ENCODE results near the gene TSPAN10. TPM values are rescaled to one million over a fixed set of nuclear protein-coding genes. Genes with fewer than 3 reads are reported as not detected.

The TSPAN10 gene
- total and polyA plus RNA-seq, 9 of the 15 experiments (the other 6 are each of a cell fraction or from before 2014, with no cell fraction given), result 0.05 to 0.31 (median 0.13) TPM; not detected in 1

DNA sequence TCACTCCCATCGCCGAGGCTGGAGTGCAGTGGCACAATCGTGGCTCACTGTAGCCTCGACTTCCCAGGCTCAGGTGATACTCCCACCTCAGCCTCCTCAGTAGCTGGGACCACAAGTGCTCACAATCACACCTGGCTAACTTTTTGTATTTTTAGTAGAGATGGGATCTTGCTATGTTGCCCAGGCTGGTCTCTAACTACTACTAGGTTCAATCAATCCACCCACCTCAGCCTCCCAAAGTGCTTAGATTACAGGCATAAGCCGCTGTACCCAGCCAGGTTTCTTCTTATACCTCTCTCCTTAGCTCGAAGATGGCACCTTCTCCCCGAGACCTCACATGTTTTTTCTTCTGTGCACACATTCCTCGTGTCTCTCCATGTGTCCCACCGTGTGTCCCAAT, 3.0 kb downstream of the TSPAN10 start:
- in situ Hi-C loops (cut with MboI) (no loop called here), intact Hi-C loops (cut with micrococcal nuclease) (no loop called here)
- Histone ChIP-seq H3K4me1 (replicated peaks in 1 of 2; ENCODE audit: control insufficient read depth in 2 of 2, insufficient read depth in 2 of 2, low read length in 2 of 2) (peaks cover 27 to 40% of the 10 kb centered on the region in 2 experiments; a peak in 4 of 5 replicates), H3K27ac (ENCODE audit: extremely low read depth, low read depth, low read length) (no peak overlapping the region), H3K27me3 (ENCODE audit: control insufficient read depth in 2 of 2, insufficient read depth in 2 of 2, low read length in 2 of 2) (no peaks in the 10 kb centered on the region), H2AFZ (ENCODE audit: low read depth, low read length) (no peak overlapping the region), H3K9ac (ENCODE audit: insufficient read depth in 1 of 2, low read depth in 2 of 2, low read length in 2 of 2) (no peak overlapping the region), H3K4me2 (ENCODE audit: insufficient read depth, low read length) (no peak overlapping the region), H3K36me3 (ENCODE audit: control insufficient read depth, insufficient read depth, low read length) (peaks cover 4% of the 10 kb centered on the region; the same call in 2 of the 3 replicates), H3K4me3 (no peak overlapping the region), H3K9me1 (ENCODE audit: control insufficient read depth, insufficient read depth, low read length) (no peaks in the 10 kb centered on the region), H4K20me1 (replicated peaks; ENCODE audit: control insufficient read depth, insufficient read depth, low read length) (peaks cover 6% of the 10 kb centered on the region), H3K79me2 (ENCODE audit: control insufficient read depth, insufficient read depth, low read length) (peaks cover 20% of the 10 kb centered on the region), H3K9me3 (replicated peaks; ENCODE audit: control insufficient read depth, insufficient read depth, low read depth, low read length) (no peaks in the 10 kb centered on the region)
- FAIRE-seq, result no peak
- TF ChIP-seq ZNF121 (CRISPR knock-in tag; conservative IDR thresholded peaks at IDR 0.05) (peak; percentile 81), HCFC1 (IDR thresholded peaks at IDR 0.05; ENCODE audit: low read depth, low read length) (no peak), NCOA2 (IDR thresholded peaks at IDR 0.05; ENCODE audit: partially characterized antibody in 2 of 2) (no peak), POLR2G (IDR thresholded peaks at IDR 0.05; ENCODE audit: low read depth, low read length) (no peak)
- ATAC-seq, result no peak
- DNase-seq (ENCODE audit: extremely low read depth in 1 of 4, low spot score in 3 of 4), result no peak
- ChIA-PET POLR2A (interaction anchor here (0.6 to 1.1 kb wide), 3 partner anchors 20 to 449 kb away, joined by 3 read pairs; partner anchors contain the start of genes ARL16 and HGS), CTCF (ENCODE audit: low intra/inter-chr PET ratio) (no interaction called here)
- 76% methylated on average over 4 of the region's 9 CpGs for WGBS (ENCODE audit: insufficient coverage, low coverage, missing lambda C conversion rate)
- no TSS peak for BruUV-seq (replicated peaks)

DNA sequence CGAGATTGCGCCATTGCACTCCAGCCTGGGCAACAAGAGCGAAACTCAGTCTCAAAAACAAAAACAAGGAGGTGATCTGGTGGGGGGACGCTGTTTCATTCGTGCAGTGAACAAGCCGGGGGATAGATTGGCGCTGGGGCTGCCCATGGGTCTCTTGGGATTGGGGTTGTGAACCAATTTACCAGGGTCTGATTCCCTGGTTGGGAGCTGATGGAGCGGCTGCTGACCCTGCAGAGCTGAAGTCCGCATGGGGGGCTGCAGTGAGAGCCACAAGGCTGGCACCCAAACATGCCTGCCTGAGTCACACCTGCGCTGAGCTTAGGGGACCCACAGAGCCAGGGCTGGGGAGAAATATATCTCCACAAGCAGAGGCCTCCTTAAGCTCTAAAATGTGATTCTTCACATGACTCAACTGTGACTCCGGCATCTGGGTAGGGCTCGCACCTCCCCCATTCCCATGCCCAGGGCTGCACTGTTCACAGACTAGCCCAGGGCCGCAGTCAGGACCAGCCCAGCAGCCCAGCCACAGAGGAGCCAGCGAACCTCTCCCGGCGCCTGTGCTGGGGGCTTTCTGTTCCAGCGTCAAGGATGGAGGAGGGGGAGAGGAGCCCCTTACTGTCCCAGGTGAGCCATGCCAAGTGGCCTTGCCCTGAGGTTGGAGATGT, 5.0 kb downstream of the TSPAN10 start:
- POLR2A ChIA-PET, result interaction anchor here (1.2 kb wide), 1 partner anchor 21 kb away, joined by 3 read pairs; no protein-coding TSS in a partner anchor
- no peaks in the 10 kb centered on the region for H3K36me3 ChIP-seq (ENCODE audit: control insufficient read depth, insufficient read depth, low read length)
- peaks cover under 1% of the 10 kb centered on the region; the same call in 1 of the 3 replicates for H3K79me2 ChIP-seq (ENCODE audit: control insufficient read depth, insufficient read depth, low read length)
- no peaks in the 10 kb centered on the region for H3K9me1 ChIP-seq (ENCODE audit: control insufficient read depth, insufficient read depth, low read length)
- H3K4me3 ChIP-seq, result no peak overlapping the region
- H3K27ac ChIP-seq (ENCODE audit: extremely low read depth, low read depth, low read length), result no peak overlapping the region
- H4K20me1 ChIP-seq (replicated peaks; ENCODE audit: control insufficient read depth, insufficient read depth, low read length), result no peaks in the 10 kb centered on the region
- H3K4me2 ChIP-seq (ENCODE audit: insufficient read depth, low read length), result no peak overlapping the region
- TF ChIP-seq ZNF124 (CRISPR knock-in tag; IDR thresholded peaks at IDR 0.05), result no peak
- TF ChIP-seq, protein P1, sequence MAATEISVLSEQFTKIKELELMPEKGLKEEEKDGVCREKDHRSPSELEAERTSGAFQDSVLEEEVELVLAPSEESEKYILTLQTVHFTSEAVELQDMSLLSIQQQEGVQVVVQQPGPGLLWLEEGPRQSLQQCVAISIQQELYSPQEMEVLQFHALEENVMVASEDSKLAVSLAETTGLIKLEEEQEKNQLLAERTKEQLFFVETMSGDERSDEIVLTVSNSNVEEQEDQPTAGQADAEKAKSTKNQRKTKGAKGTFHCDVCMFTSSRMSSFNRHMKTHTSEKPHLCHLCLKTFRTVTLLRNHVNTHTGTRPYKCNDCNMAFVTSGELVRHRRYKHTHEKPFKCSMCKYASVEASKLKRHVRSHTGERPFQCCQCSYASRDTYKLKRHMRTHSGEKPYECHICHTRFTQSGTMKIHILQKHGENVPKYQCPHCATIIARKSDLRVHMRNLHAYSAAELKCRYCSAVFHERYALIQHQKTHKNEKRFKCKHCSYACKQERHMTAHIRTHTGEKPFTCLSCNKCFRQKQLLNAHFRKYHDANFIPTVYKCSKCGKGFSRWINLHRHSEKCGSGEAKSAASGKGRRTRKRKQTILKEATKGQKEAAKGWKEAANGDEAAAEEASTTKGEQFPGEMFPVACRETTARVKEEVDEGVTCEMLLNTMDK (IDR thresholded peaks at IDR 0.05; ENCODE audit: borderline replicate concordance, insufficient read depth, low read depth, low read length, poor library complexity, severe bottlenecking), result no peak
- TF ChIP-seq NFE2 (IDR thresholded peaks at IDR 0.05; ENCODE audit: low read depth), result no peak
- 0 out of 2 replicates have a peak, but pooled peaks have one; percentile 18 for TF ChIP-seq FOSL1 (tag; conservative IDR thresholded peaks at IDR 0.05)
- DNase-seq (ENCODE audit: extremely low read depth in 1 of 4, low spot score in 3 of 4) (peak in 1 of 4 experiments; percentile 11), ATAC-seq (no peak), FAIRE-seq (no peak)
- H3K9me3 ChIP-seq (replicated peaks; ENCODE audit: control insufficient read depth, insufficient read depth, low read depth, low read length), result no peaks in the 10 kb centered on the region
- H2AFZ ChIP-seq (ENCODE audit: low read depth, low read length), result no peak overlapping the region
- CTCF ChIA-PET (ENCODE audit: low intra/inter-chr PET ratio), result no interaction called here
- H3K9ac ChIP-seq (ENCODE audit: insufficient read depth in 1 of 2, low read depth in 2 of 2, low read length in 2 of 2), result peak overlapping the region in 1 of 2 experiments; percentile 77; a peak in 2 of 4 replicates
- no TSS peak for BruUV-seq (replicated peaks)
- no peaks in the 10 kb centered on the region for H3K27me3 ChIP-seq (ENCODE audit: control insufficient read depth in 2 of 2, insufficient read depth in 2 of 2, low read length in 2 of 2)
- peaks cover 26 to 50% of the 10 kb centered on the region in 2 experiments; a peak in 4 of 5 replicates for H3K4me1 ChIP-seq (replicated peaks in 1 of 2; ENCODE audit: control insufficient read depth in 2 of 2, insufficient read depth in 2 of 2, low read length in 2 of 2)
- in situ Hi-C loops (cut with MboI) (no loop called here), intact Hi-C loops (cut with micrococcal nuclease) (no loop called here)
- WGBS (ENCODE audit: insufficient coverage, low coverage, missing lambda C conversion rate), result 58% methylated on average over 17 of the region's 17 CpGs
